ENCODE measurements around the gene ZDHHC14. TPM values are rescaled to one million over a fixed set of nuclear protein-coding genes. Genes with fewer than 3 reads are reported as not detected.

Gene ZDHHC14
- polyA plus RNA-seq, 1 donor (not counting 4 experiments of a cell fraction or from before 2014, with no cell fraction given) = 6.4 TPM

DNA sequence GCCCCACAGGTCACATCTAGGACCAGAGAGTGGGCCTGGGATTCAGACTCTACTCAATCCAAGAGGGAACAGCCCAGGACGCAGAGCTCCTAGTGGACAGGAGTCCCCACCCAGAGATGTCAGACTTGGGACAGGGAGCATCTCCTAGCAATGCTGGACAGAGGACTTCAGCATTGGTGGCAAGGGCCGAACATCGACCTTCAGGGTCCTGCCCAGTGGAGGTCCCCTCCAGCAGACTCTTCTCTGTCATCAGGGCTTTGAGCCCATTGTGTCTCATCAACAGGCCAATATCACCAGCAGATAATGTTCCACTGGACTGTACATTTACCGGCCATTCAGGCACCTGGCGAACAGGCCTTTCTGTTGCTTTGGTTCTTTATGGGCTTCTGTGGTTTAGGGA, 282.3 kb downstream of the ZDHHC14 start:
- H3K9me3 ChIP-seq (ENCODE audit: control insufficient read depth, low read depth, low read length) = no peaks in the 10 kb centered on the region
- no peaks in the 10 kb centered on the region for H3K4me1 ChIP-seq (ENCODE audit: control insufficient read depth, extremely low read depth, insufficient read depth, low read length)
- H3K36me3 ChIP-seq (ENCODE audit: control insufficient read depth in 2 of 2, extremely low read depth in 1 of 2, insufficient read depth in 2 of 2, low read length in 2 of 2) = no peaks in the 10 kb centered on the region
- no peak for TF ChIP-seq EZH2 (IDR thresholded peaks at IDR 0.05; ENCODE audit: low read length)
- TF ChIP-seq, protein P1, sequence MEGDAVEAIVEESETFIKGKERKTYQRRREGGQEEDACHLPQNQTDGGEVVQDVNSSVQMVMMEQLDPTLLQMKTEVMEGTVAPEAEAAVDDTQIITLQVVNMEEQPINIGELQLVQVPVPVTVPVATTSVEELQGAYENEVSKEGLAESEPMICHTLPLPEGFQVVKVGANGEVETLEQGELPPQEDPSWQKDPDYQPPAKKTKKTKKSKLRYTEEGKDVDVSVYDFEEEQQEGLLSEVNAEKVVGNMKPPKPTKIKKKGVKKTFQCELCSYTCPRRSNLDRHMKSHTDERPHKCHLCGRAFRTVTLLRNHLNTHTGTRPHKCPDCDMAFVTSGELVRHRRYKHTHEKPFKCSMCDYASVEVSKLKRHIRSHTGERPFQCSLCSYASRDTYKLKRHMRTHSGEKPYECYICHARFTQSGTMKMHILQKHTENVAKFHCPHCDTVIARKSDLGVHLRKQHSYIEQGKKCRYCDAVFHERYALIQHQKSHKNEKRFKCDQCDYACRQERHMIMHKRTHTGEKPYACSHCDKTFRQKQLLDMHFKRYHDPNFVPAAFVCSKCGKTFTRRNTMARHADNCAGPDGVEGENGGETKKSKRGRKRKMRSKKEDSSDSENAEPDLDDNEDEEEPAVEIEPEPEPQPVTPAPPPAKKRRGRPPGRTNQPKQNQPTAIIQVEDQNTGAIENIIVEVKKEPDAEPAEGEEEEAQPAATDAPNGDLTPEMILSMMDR (optimal IDR thresholded peaks at IDR 0.05 in 1 of 3, IDR thresholded peaks at IDR 0.05 in 1 of 3, conservative IDR thresholded peaks at IDR 0.05 in 1 of 3; ENCODE audit: extremely low read depth in 1 of 3, insufficient read depth in 2 of 3, low read length in 3 of 3) = no peak
- no peaks in the 10 kb centered on the region for H3K27me3 ChIP-seq (ENCODE audit: control insufficient read depth, extremely low read depth, insufficient read depth, low read length)
- no peaks in the 10 kb centered on the region for H4K20me1 ChIP-seq (ENCODE audit: control insufficient read depth, extremely low read depth, insufficient read depth, low read length)
- H3K9me1 ChIP-seq (ENCODE audit: control insufficient read depth, extremely low read depth, insufficient read depth, low read length) = no peaks in the 10 kb centered on the region
- dilution Hi-C loops (cut with MboI; ENCODE audit: extremely low pct_ligation_motif_present, low sequenced_read_pairs) = no loop called here
- no peak overlapping the region for H3K4me3 ChIP-seq (ENCODE audit: control insufficient read depth in 2 of 3, extremely low read depth in 1 of 3, insufficient read depth in 2 of 3, low read depth in 1 of 3, low read length in 3 of 3)
- H3K9ac ChIP-seq (ENCODE audit: control insufficient read depth, extremely low read depth, insufficient read depth, low read length) = no peak overlapping the region
- H2AFZ ChIP-seq (ENCODE audit: control insufficient read depth, low read length) = no peak overlapping the region
- FAIRE-seq = no peak
- no peak overlapping the region for H3K27ac ChIP-seq (ENCODE audit: control insufficient read depth, insufficient read depth, low read length)
- no peak overlapping the region for H3K4me2 ChIP-seq (ENCODE audit: control insufficient read depth, extremely low read depth, insufficient read depth, low read depth, low read length)
- DNase-seq (ENCODE audit: low read depth, low spot score) = no peak
- H3K79me2 ChIP-seq (ENCODE audit: control insufficient read depth, insufficient read depth, low read length) = no peaks in the 10 kb centered on the region

DNA sequence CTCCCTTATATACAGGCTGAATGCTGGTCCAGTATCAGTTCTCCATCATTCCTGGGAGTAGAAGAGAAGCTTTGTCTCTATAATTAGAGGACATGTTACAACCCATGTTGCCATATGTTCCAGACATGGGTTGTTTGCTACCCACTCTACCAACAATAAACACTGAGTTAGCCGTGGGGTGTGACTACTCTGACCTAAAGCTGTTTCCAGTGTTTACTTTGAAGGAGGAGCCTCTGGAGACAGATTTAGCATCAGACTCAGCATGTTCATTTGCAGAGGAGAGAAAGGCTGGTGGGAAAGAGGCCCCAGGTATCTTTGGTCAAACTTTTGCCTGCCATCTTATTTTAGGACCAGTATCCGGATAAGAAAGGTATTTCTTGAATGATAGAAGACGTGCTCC, 284.2 kb downstream of the ZDHHC14 start:
- H4K20me1 ChIP-seq (ENCODE audit: control insufficient read depth, extremely low read depth, insufficient read depth, low read length) = no peaks in the 10 kb centered on the region
- no peaks in the 10 kb centered on the region for H3K9me3 ChIP-seq (ENCODE audit: control insufficient read depth, low read depth, low read length)
- FAIRE-seq (no peak), DNase-seq (ENCODE audit: low read depth, low spot score) (no peak)
- H3K4me2 ChIP-seq (ENCODE audit: control insufficient read depth, extremely low read depth, insufficient read depth, low read depth, low read length) = no peak overlapping the region
- dilution Hi-C loops (cut with MboI; ENCODE audit: extremely low pct_ligation_motif_present, low sequenced_read_pairs) = no loop called here
- no peaks in the 10 kb centered on the region for H3K36me3 ChIP-seq (ENCODE audit: control insufficient read depth in 2 of 2, extremely low read depth in 1 of 2, insufficient read depth in 2 of 2, low read length in 2 of 2)
- H3K27ac ChIP-seq (ENCODE audit: control insufficient read depth, insufficient read depth, low read length) = no peak overlapping the region
- H2AFZ ChIP-seq (ENCODE audit: control insufficient read depth, low read length) = no peak overlapping the region
- TF ChIP-seq, protein P1 (optimal IDR thresholded peaks at IDR 0.05 in 1 of 3, IDR thresholded peaks at IDR 0.05 in 1 of 3, conservative IDR thresholded peaks at IDR 0.05 in 1 of 3; ENCODE audit: extremely low read depth in 1 of 3, insufficient read depth in 2 of 3, low read length in 3 of 3) = no peak
- no peak for TF ChIP-seq EZH2 (IDR thresholded peaks at IDR 0.05; ENCODE audit: low read length)
- H3K4me3 ChIP-seq (ENCODE audit: control insufficient read depth in 2 of 3, extremely low read depth in 1 of 3, insufficient read depth in 2 of 3, low read depth in 1 of 3, low read length in 3 of 3) = no peak overlapping the region
- H3K9me1 ChIP-seq (ENCODE audit: control insufficient read depth, extremely low read depth, insufficient read depth, low read length) = no peaks in the 10 kb centered on the region
- H3K9ac ChIP-seq (ENCODE audit: control insufficient read depth, extremely low read depth, insufficient read depth, low read length) = no peak overlapping the region
- H3K27me3 ChIP-seq (ENCODE audit: control insufficient read depth, extremely low read depth, insufficient read depth, low read length) = no peaks in the 10 kb centered on the region
- no peaks in the 10 kb centered on the region for H3K79me2 ChIP-seq (ENCODE audit: control insufficient read depth, insufficient read depth, low read length)
- H3K4me1 ChIP-seq (ENCODE audit: control insufficient read depth, extremely low read depth, insufficient read depth, low read length) = peaks cover 10% of the 10 kb centered on the region
